ENCODE data around the gene GALT.

Gene GALT

GRCh38 chr9:34669809-34670562, 23.5 kb downstream of the GALT start:
- no peak for DNase-seq

GRCh38 chr9:34671307-34671706, 24.8 kb downstream of the GALT start:
- TF ChIP-seq GATA1 (IDR thresholded peaks at IDR 0.05; ENCODE audit: low read depth, low read length) (no peak), POLR2A (IDR thresholded peaks at IDR 0.05; ENCODE audit: low read length) (no peak)
- DNase-seq: no peak

More at GRCh38 chr9:34669809-34670562, 23.5 kb downstream of the GALT start:
- no peak for TF ChIP-seq POLR2A (IDR thresholded peaks at IDR 0.05; ENCODE audit: low read length)
- no peak for TF ChIP-seq GATA1 (IDR thresholded peaks at IDR 0.05; ENCODE audit: low read depth, low read length)

GRCh38 chr9:34674440-34674839, 28.0 kb downstream of the GALT start:
- no peak for DNase-seq
- no peak for TF ChIP-seq GATA1 (IDR thresholded peaks at IDR 0.05; ENCODE audit: low read depth, low read length)
- TF ChIP-seq POLR2A (IDR thresholded peaks at IDR 0.05; ENCODE audit: low read length): no peak

GRCh38 chr9:34675048-34675714, 28.7 kb downstream of the GALT start:
- no peak for TF ChIP-seq POLR2A (IDR thresholded peaks at IDR 0.05; ENCODE audit: low read length)
- TF ChIP-seq GATA1 (IDR thresholded peaks at IDR 0.05; ENCODE audit: low read depth, low read length): no peak
- peak; percentile 74 to 80 for DNase-seq

GRCh38 chr9:34675869-34676268, 29.4 kb downstream of the GALT start:
- no peak for DNase-seq
- no peak for TF ChIP-seq GATA1 (IDR thresholded peaks at IDR 0.05; ENCODE audit: low read depth, low read length)
- TF ChIP-seq POLR2A (IDR thresholded peaks at IDR 0.05; ENCODE audit: low read length): no peak

- no peak for DNase-seq
- TF ChIP-seq POLR2A (IDR thresholded peaks at IDR 0.05; ENCODE audit: low read length): no peak
- no peak for TF ChIP-seq GATA1 (IDR thresholded peaks at IDR 0.05; ENCODE audit: low read depth, low read length)
Measured at GRCh38 chr9:34684145-34684544, 37.7 kb downstream of the GALT start.

- TF ChIP-seq GATA1 (IDR thresholded peaks at IDR 0.05; ENCODE audit: low read depth, low read length) (no peak), POLR2A (IDR thresholded peaks at IDR 0.05; ENCODE audit: low read length) (no peak)
- no peak for DNase-seq
Measured at GRCh38 chr9:34684816-34685215, 38.3 kb downstream of the GALT start.

- DNase-seq: no peak
- TF ChIP-seq GATA1 (IDR thresholded peaks at IDR 0.05; ENCODE audit: low read depth, low read length) (no peak), POLR2A (IDR thresholded peaks at IDR 0.05; ENCODE audit: low read length) (no peak)
Measured at GRCh38 chr9:34685591-34685990, 39.1 kb downstream of the GALT start.

GRCh38 chr9:34686231-34686630, 39.8 kb downstream of the GALT start:
- TF ChIP-seq POLR2A (IDR thresholded peaks at IDR 0.05; ENCODE audit: low read length): no peak
- TF ChIP-seq GATA1 (IDR thresholded peaks at IDR 0.05; ENCODE audit: low read depth, low read length): no peak
- DNase-seq: no peak

GRCh38 chr9:34686732-34687131, 40.3 kb downstream of the GALT start:
- TF ChIP-seq GATA1 (IDR thresholded peaks at IDR 0.05; ENCODE audit: low read depth, low read length) (no peak), POLR2A (IDR thresholded peaks at IDR 0.05; ENCODE audit: low read length) (no peak)
- no peak for DNase-seq

- DNase-seq: no peak
- no peak for TF ChIP-seq POLR2A (IDR thresholded peaks at IDR 0.05; ENCODE audit: low read length)
- no peak for TF ChIP-seq GATA1 (IDR thresholded peaks at IDR 0.05; ENCODE audit: low read depth, low read length)
Measured at GRCh38 chr9:34687276-34688030, 41.0 kb downstream of the GALT start.

GRCh38 chr9:34688329-34689115, 42.0 kb downstream of the GALT start:
- no peak for TF ChIP-seq POLR2A (IDR thresholded peaks at IDR 0.05; ENCODE audit: low read length)
- TF ChIP-seq GATA1 (IDR thresholded peaks at IDR 0.05; ENCODE audit: low read depth, low read length): no peak
- no peak for DNase-seq

- DNase-seq: no peak
- TF ChIP-seq GATA1 (IDR thresholded peaks at IDR 0.05; ENCODE audit: low read depth, low read length) (no peak), POLR2A (IDR thresholded peaks at IDR 0.05; ENCODE audit: low read length) (no peak)
Measured at GRCh38 chr9:34689116-34689470, 42.6 kb downstream of the GALT start.

GRCh38 chr9:34689512-34689911, 43.0 kb downstream of the GALT start:
- no peak for TF ChIP-seq GATA1 (IDR thresholded peaks at IDR 0.05; ENCODE audit: low read depth, low read length)
- no peak for TF ChIP-seq POLR2A (IDR thresholded peaks at IDR 0.05; ENCODE audit: low read length)
- DNase-seq: no peak
